GM13976 (cell line): ENCODE data around the gene FAM131A.

Source experiments
- DNase-seq: peaks from one replicate; pipeline ENCODE4 v3.0.0; 2012; ENCODE audit warnings: low spot score
- CTCF ChIP-seq: IDR thresholded peaks from 2 replicates; pipeline ENCODE4 v1.5.1; 2012; ENCODE audit warnings: borderline replicate concordance, mild to moderate bottlenecking; ENCODE audit not compliant: insufficient read depth; ENCODE audit errors: extremely low read depth, missing control alignments, control extremely low read depth
- in situ Hi-C: fragments of 300-500 bp; cut with MboI; formaldehyde crosslinking; loops from one replicate; pipeline ENCODE4 v1.12.0; 2022; ENCODE audit warnings: low sequenced_read_pairs, mixed read lengths, inconsistent platforms; ENCODE audit not compliant: unreplicated experiment

Gene FAM131A

GRCh38 chr3:184307915-184308314 lies 29.5 kb upstream of the FAM131A start:
- DNase-seq: no peak
- no peak for TF ChIP-seq CTCF
- in situ Hi-C loops: no loop called here

GRCh38 chr3:184308744-184309143 lies 28.7 kb upstream of the FAM131A start:
- in situ Hi-C loops: no loop called here
- DNase-seq: no peak
- no peak for TF ChIP-seq CTCF

- in situ Hi-C loops: no loop called here
- TF ChIP-seq CTCF: no peak
Observed at GRCh38 chr3:184311633-184312032, 25.8 kb upstream of the FAM131A start.

GRCh38 chr3:184314363-184314699 lies 23.1 kb upstream of the FAM131A start, which contains the start of gene EIF4G1:
Gene EIF4G1, plus strand, starts transcription at chr3:184314606. Its CDS starts 1,191 bp downstream, at chr3:184315797.
- DNase-seq: peak; percentile 99
- no peak for TF ChIP-seq CTCF
- in situ Hi-C loops: no loop called here

More at GRCh38 chr3:184311633-184312032, 25.8 kb upstream of the FAM131A start:
- no peak for DNase-seq

GRCh38 chr3:184314700-184315542 lies 22.5 kb upstream of the FAM131A start:
- TF ChIP-seq CTCF: no peak
- peak; percentile 70 for DNase-seq
- in situ Hi-C loops: no loop called here

- no peak for DNase-seq
- TF ChIP-seq CTCF: no peak
- in situ Hi-C loops: no loop called here
Observed at GRCh38 chr3:184315543-184315867, 21.9 kb upstream of the FAM131A start.
